DOHH2 (cell line): ENCODE data around the gene B9D2.
"Not testable (repeated sequence)": the region's sequence is repeated elsewhere in the genome, so short reads cannot be mapped to it uniquely, and the experiment has no call there.

Experiments
- H3F3A ChIP-seq: fragments of 200-600 bp; sonication (generic), shearing (Covaris generic); 2 replicates; pipeline ENCODE4 v1.6.0; 2016; ENCODE audit warnings: antibody characterized with exemption, mild to moderate bottlenecking; ENCODE audit not compliant: control insufficient read depth, insufficient read depth
- H3K27ac ChIP-seq: fragments of 200-600 bp; sonication (generic); 2 replicates; pipeline ENCODE4 v1.5.1; 2014; ENCODE audit warnings: low read depth, mild to moderate bottlenecking, low read length, moderate library complexity
- H3K27me3 ChIP-seq: fragments of 200-600 bp; sonication (generic); 2 replicates; pipeline ENCODE4 v1.6.1; 2014; ENCODE audit warnings: mild to moderate bottlenecking, low read length, mixed read lengths; ENCODE audit not compliant: control insufficient read depth
- H3K36me3 ChIP-seq: fragments of 200-600 bp; sonication (generic); 2 replicates; pipeline ENCODE4 v1.6.1; 2014; ENCODE audit warnings: mild to moderate bottlenecking, low read length, moderate library complexity, mixed read lengths; ENCODE audit not compliant: control insufficient read depth
- H3K4me1 ChIP-seq: fragments of 200-600 bp; sonication (generic); 2 replicates; pipeline ENCODE4 v1.6.1; 2014; ENCODE audit warnings: mild to moderate bottlenecking, low read length, mixed read lengths; ENCODE audit not compliant: control insufficient read depth
- H3K4me2 ChIP-seq: fragments of 200-600 bp; sonication (generic); 2 replicates; pipeline ENCODE4 v1.6.0; 2014; ENCODE audit warnings: mild to moderate bottlenecking, low read length, moderate library complexity
- H3K4me3 ChIP-seq: fragments of 200-600 bp; sonication (generic); 2 replicates; pipeline ENCODE4 v1.5.1; 2014; ENCODE audit warnings: mild to moderate bottlenecking, low read length, mixed read lengths
- H3K79me2 ChIP-seq: fragments of 200-600 bp; sonication (generic); 2 replicates; pipeline ENCODE4 v1.6.1; 2014; ENCODE audit warnings: mild to moderate bottlenecking, low read length, mixed read lengths; ENCODE audit not compliant: control insufficient read depth
- H3K9me2 ChIP-seq: fragments of 200-600 bp; sonication (generic); replicated peaks from 2 replicates; pipeline ENCODE4 v1.6.1; 2014; ENCODE audit warnings: mild to moderate bottlenecking, low read length, mixed read lengths; ENCODE audit not compliant: control insufficient read depth
- H3K9me3 ChIP-seq: fragments of 200-600 bp; sonication (generic); 2 replicates; pipeline ENCODE4 v1.6.1; 2014; ENCODE audit warnings: antibody characterized with exemption, low read length, mixed read lengths; ENCODE audit not compliant: control insufficient read depth, insufficient read depth
- H4K20me1 ChIP-seq: fragments of 200-600 bp; sonication (generic); 2 replicates; pipeline ENCODE4 v1.6.0; 2014; ENCODE audit warnings: low read depth, mild to moderate bottlenecking, antibody characterized with exemption, low read length, moderate library complexity; ENCODE audit not compliant: control insufficient read depth, insufficient read depth
- CTCF ChIP-seq: fragments of 200-600 bp; sonication (generic); IDR thresholded peaks from one replicate; pipeline ENCODE4 v1.5.1; 2014; ENCODE audit warnings: antibody characterized with exemption, mild to moderate bottlenecking, low read depth, low read length; ENCODE audit not compliant: poor library complexity, severe bottlenecking
- EZH2phosphoT487 ChIP-seq: fragments of 200-600 bp; sonication (generic); IDR thresholded peaks from 2 replicates; pipeline ENCODE4 v1.6.1; 2017; ENCODE audit warnings: borderline replicate concordance, mild to moderate bottlenecking, antibody characterized with exemption, low read length, moderate library complexity, mixed read lengths

The B9D2 gene

DNA sequence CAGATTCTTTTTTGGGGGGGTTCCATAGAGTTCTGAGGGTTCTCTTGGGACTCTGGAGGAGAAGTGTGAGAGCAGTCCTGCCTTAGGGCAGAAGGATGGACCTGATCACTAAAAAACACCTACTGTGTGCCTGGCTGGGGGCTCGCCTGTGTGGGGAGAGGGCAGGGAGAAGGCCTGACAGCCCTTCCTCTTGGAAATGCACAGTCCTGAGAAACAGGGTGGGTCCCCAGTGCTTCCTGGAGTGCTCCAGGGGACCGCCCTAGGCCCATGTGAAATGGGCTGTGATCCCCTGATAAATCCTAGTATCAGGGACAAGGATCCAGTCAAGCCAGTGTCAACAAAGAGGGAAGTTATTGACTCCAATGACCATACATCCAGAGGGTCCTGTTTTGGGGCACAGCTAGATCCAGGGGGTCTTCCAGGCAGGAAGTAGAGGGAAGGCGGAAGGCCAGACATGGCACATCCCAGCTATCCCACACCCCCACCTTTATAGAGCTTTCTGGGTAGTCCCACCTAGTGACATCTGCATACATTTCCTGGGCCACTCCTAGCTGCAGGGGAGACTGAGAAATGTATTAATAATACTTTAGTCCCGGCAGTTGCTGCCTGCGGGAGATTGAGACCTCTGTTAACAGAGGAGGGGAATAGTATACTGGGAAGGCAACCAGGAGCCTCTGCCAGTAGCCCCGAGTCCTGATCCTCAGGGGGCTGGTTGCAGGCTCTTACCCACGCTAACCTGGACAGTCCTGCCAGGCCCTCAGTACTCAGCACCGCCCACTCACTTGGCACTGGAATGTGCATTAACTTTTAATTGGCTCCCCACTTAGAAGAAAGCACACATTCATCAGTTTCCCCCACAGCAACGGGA lies 47.4 kb upstream of the B9D2 start:
- Histone ChIP-seq H3K36me3 (no peaks in the 10 kb centered on the region; the same call in 1 of the 2 replicates), H3K4me2 (no peak overlapping the region), H3K27me3 (no peaks in the 10 kb centered on the region), H4K20me1 (no peaks in the 10 kb centered on the region), H3K9me3 (no peaks in the 10 kb centered on the region), H3K9me2 (no peaks in the 10 kb centered on the region), H3K79me2 (no peaks in the 10 kb centered on the region), H3K27ac (no peak overlapping the region), H3K4me3 (no peak overlapping the region), H3F3A (no peaks in the 10 kb centered on the region), H3K4me1 (peaks cover 8% of the 10 kb centered on the region)
- TF ChIP-seq EZH2phosphoT487 (no peak), CTCF (no peak)

GRCh38 chr19:41410336-41411054 lies 46.5 kb upstream of the B9D2 start:
- no peak overlapping the region for H3K27ac ChIP-seq
- peaks cover 8% of the 10 kb centered on the region for H3K4me1 ChIP-seq
- no peaks in the 10 kb centered on the region; the same call in 1 of the 2 replicates for H3K36me3 ChIP-seq
- no peaks in the 10 kb centered on the region for H3F3A ChIP-seq
- no peaks in the 10 kb centered on the region for H4K20me1 ChIP-seq
- H3K9me3 ChIP-seq = no peaks in the 10 kb centered on the region
- no peaks in the 10 kb centered on the region for H3K27me3 ChIP-seq
- no peaks in the 10 kb centered on the region for H3K79me2 ChIP-seq
- H3K9me2 ChIP-seq = no peaks in the 10 kb centered on the region
- no peak overlapping the region for H3K4me2 ChIP-seq
- no peak overlapping the region for H3K4me3 ChIP-seq
- TF ChIP-seq EZH2phosphoT487 = no peak
- no peak for TF ChIP-seq CTCF

- no peaks in the 10 kb centered on the region for H3K27me3 ChIP-seq
- no peaks in the 10 kb centered on the region for H3K9me3 ChIP-seq
- H4K20me1 ChIP-seq = no peaks in the 10 kb centered on the region
- H3K4me1 ChIP-seq = peaks cover 8% of the 10 kb centered on the region
- TF ChIP-seq EZH2phosphoT487 (no peak), CTCF (no peak)
- no peaks in the 10 kb centered on the region; the same call in 1 of the 2 replicates for H3K36me3 ChIP-seq
- no peaks in the 10 kb centered on the region for H3F3A ChIP-seq
- H3K79me2 ChIP-seq = no peaks in the 10 kb centered on the region
- no peak overlapping the region for H3K4me2 ChIP-seq
- H3K27ac ChIP-seq = no peak overlapping the region
- no peak overlapping the region for H3K4me3 ChIP-seq
- H3K9me2 ChIP-seq = no peaks in the 10 kb centered on the region
Observed at GRCh38 chr19:41409288-41409687, 45.3 kb upstream of the B9D2 start.

DNA sequence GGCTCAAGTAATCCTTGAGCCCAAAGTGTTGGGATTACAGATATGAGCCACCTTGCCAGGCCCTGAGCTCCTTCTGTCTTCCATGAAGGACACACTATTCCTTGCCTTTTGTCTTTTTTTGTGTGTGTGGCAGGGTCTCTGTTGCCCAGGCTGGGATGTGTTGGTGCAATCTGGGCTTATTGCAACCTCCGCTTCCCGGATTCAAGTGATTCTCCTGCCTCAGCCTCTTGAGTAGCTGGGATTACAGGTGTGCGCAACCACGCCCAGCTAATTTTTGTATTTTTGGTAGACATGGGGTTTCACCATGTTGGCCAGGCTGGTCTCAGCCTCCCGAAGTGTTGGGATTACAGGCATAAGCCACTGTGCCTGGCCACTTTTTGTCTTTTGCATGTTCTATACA lies 44.9 kb upstream of the B9D2 start:
- H3K9me2 ChIP-seq, H3F3A ChIP-seq, H3K79me2 ChIP-seq, H3K4me1 ChIP-seq, H3K4me3 ChIP-seq, H3K36me3 ChIP-seq, H3K27me3 ChIP-seq, H3K27ac ChIP-seq, H3K4me2 ChIP-seq, H4K20me1 ChIP-seq, H3K9me3 ChIP-seq: not testable (repeated sequence)
